Ishikawa (cell line): ENCODE data around the gene TTL.

Experiments
- CREB1 ChIP-seq: IDR thresholded peaks from 2 replicates; pipeline ENCODE4 v1.6.1; 2012; ENCODE audit warnings: low read depth
- MAX ChIP-seq: IDR thresholded peaks from 2 replicates; pipeline ENCODE4 v1.6.1; 2012
- RAD21 ChIP-seq: IDR thresholded peaks from 2 replicates; pipeline ENCODE4 v1.6.1; 2012; ENCODE audit warnings: low read depth
- REST ChIP-seq: IDR thresholded peaks from 2 replicates; pipeline ENCODE4 v1.6.1; 2012; ENCODE audit warnings: low read depth, mild to moderate bottlenecking
- YY1 ChIP-seq: IDR thresholded peaks from 2 replicates; pipeline ENCODE4 v1.6.1; 2012; ENCODE audit warnings: low read depth

GRCh38 chr2:112481528-112482233 lies at the start of gene TTL:
- TF ChIP-seq REST (no peak), YY1 (no peak), MAX (no peak), CREB1 (no peak), RAD21 (no peak)
